HG03135 (cell line): ENCODE data around the gene CROCC2.

Experiments
- ATAC-seq: cut with Tn5 transposase; IDR thresholded peaks from one replicate; pipeline ENCODE4 v1.9.1; 2021; ENCODE audit warnings: mild to moderate bottlenecking, moderate library complexity; ENCODE audit not compliant: unreplicated experiment

The CROCC2 gene

GRCh38 chr2:240996161-240996833 is 90.2 kb downstream of the CROCC2 start:
- no peak for ATAC-seq

GRCh38 chr2:240996834-240997140 is 90.7 kb downstream of the CROCC2 start:
- no peak for ATAC-seq

DNA sequence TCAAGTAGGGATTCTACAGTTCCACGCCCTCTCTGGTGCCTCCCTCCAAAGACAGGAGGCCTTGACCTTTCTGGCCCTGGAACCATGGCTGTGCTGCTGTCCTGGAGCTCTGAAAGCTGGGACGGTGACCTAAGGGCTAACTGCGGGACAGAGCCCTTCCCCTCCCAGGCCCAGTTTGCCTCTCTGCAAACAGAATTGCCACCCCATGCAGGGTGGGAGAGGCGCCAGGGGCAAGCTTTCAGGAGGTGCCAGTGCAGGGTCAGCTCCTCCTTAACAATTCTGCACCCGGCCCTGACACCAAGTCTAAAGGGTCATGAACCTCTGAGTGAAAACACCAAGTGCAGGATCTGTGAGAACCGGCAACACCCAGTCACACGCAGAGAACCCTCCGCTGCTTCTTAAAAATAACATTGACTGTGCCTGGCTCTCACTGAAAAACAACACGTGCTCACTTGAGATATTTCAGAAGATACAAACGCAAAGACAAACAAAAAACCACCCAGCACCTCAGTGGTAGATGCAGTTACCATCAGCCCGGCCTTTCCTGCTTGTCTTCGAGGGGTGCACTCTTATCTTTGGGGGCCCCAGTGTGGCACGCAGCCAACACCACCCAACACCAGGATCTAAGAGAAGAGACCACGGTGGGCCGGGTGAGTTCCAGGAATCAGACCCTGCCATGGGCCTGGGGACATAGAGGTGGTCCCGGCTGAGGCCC is 91.2 kb downstream of the CROCC2 start:
- no peak for ATAC-seq

- ATAC-seq: no peak
These were observed 91.9 kb downstream of the CROCC2 start, which contains the start of gene SNED1 for GRCh38 chr2:240997856-240998705. TSS of gene SNED1 (plus strand) at chr2:240998618. CDS start at chr2:240998838, 220 bp downstream.

- no peak for ATAC-seq
These were observed 92.5 kb downstream of the CROCC2 start for GRCh38 chr2:240998706-240998994.

- no peak for ATAC-seq
These were observed 93.1 kb downstream of the CROCC2 start for GRCh38 chr2:240998995-240999791.

GRCh38 chr2:240999873-241000541 is 93.9 kb downstream of the CROCC2 start:
- no peak for ATAC-seq

GRCh38 chr2:241000831-241001321 is 94.7 kb downstream of the CROCC2 start:
- no peak for ATAC-seq

DNA sequence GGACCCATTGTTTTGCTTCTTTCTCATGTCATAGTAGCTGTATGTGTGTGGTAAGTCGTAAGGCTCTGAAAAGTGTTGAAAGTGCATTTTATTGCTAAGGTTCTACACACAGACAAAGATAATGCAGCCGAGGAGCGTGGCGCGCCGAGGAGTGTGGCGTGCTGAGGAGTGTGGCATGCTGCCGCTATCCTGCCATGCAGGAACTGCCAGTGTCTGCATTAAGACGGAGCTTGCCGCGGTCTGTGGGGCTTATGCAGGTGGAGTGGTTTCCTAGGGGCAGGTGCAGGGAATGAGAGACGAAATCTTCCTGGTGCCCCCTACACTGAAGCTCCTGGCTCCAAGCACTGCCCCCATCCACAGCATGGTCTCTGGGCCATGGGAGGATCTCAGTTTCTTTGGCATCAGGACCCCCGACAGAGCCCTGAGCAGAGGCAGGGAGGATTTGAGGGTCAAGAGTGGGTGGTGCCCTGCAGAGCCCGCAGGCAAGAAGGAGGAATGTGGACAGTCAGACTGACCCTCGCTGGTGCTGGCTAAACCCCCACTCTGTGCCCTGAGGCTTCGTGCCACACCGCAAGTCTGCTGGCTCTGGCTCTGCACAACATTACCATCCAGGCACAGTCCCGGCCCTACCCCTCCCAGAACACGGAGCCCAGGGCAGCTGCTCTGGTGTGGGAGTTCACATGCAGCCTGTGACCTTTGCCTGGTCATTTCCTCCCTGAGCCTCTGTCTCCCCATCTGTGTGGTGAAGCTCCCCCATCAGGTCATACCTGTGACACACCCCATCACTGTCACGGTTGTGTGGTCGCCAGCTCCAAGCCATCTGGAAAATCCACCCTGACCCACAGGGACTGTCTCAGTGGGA is 95.5 kb downstream of the CROCC2 start:
- no peak for ATAC-seq

- ATAC-seq: no peak
These were observed 96.3 kb downstream of the CROCC2 start for GRCh38 chr2:241002275-241003046.

GRCh38 chr2:241003047-241003360 is 96.9 kb downstream of the CROCC2 start:
- ATAC-seq: no peak

GRCh38 chr2:241003369-241003768 is 97.2 kb downstream of the CROCC2 start:
- no peak for ATAC-seq

GRCh38 chr2:241003830-241004564 is 97.9 kb downstream of the CROCC2 start:
- ATAC-seq: no peak

DNA sequence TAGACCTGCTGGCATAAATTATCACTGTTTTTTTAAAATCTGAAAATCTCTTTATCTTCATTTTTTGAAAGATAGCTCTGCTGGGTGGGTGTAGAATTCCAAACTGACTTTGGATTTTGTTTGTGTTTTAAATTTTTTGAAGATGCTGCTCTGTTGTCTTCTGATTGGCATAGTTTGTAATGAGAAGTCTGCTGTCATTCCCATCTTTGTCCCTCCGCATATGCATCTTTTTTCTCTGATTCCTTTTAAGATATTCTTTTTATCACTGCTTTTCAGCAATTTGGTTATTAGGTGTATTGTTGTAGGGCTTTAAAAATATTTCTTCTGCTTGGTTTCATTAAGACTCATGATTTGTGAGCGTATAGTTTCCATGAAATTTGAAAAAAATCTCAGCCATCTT is 99.4 kb downstream of the CROCC2 start:
- no peak for ATAC-seq

- no peak for ATAC-seq
These were observed 100.3 kb downstream of the CROCC2 start for GRCh38 chr2:241006412-241006811.

DNA sequence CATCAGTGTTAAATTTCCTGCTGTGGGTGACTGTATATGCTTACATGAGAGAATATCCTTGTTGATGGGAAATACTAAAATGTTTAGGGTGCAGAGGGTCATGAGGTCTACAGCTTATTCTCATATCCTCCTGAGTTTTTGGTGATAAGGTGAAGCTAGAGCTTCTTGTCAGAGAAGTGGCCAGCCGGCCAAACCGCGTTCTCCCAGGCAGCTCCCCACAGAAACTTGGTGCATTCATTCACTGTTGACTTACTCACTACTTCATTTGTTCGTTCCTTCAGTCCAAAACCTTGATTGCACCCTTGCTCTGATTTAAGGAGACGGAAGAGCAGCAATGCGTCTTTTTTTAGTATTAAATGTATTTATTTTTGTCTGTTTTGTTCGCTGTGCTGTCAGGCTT is 101.0 kb downstream of the CROCC2 start:
- no peak for ATAC-seq

GRCh38 chr2:241007880-241008710 is 102.0 kb downstream of the CROCC2 start:
- ATAC-seq: no peak
